ENCODE results near the gene IL21R.
"Not testable (repeated sequence)": the region's sequence is repeated elsewhere in the genome, so short reads cannot be mapped to it uniquely, and the experiment has no call there.

Gene IL21R

GRCh38 chr16:27402964-27403600, 1.1 kb downstream of the IL21R start:
- no peak for DNase-seq

- no peak for DNase-seq
Observed at GRCh38 chr16:27403601-27403992, 1.6 kb downstream of the IL21R start.

- no peak for DNase-seq
Observed at GRCh38 chr16:27404163-27404823, 2.3 kb downstream of the IL21R start.

- DNase-seq: no peak
Observed at GRCh38 chr16:27405546-27406451, 3.8 kb downstream of the IL21R start.

GRCh38 chr16:27406511-27407128, 4.6 kb downstream of the IL21R start:
- DNase-seq: no peak

GRCh38 chr16:27407133-27407532, 5.2 kb downstream of the IL21R start:
- no peak for DNase-seq

GRCh38 chr16:27408012-27408601, 6.1 kb downstream of the IL21R start:
- DNase-seq: no peak

- DNase-seq: no peak
Observed at GRCh38 chr16:27408602-27409031, 6.6 kb downstream of the IL21R start.

GRCh38 chr16:27409958-27410357, 8.0 kb downstream of the IL21R start:
- not testable (repeated sequence) for DNase-seq

GRCh38 chr16:27410761-27411160, 8.8 kb downstream of the IL21R start:
- no peak for DNase-seq

- DNase-seq: no peak
Observed at GRCh38 chr16:27413956-27414355, 12.0 kb downstream of the IL21R start.

- no peak for DNase-seq
Observed at GRCh38 chr16:27414788-27415431, 12.9 kb downstream of the IL21R start.

- no peak for DNase-seq
Observed at GRCh38 chr16:27417047-27417671, 15.2 kb downstream of the IL21R start.

GRCh38 chr16:27421961-27422740, 20.2 kb downstream of the IL21R start:
- no peak for DNase-seq

- DNase-seq: no peak
Observed at GRCh38 chr16:27424772-27425498, 23.0 kb downstream of the IL21R start.

GRCh38 chr16:27425961-27426360, 24.0 kb downstream of the IL21R start:
- DNase-seq: no peak

- DNase-seq: no peak
Observed at GRCh38 chr16:27426423-27427408, 24.7 kb downstream of the IL21R start.

GRCh38 chr16:27427538-27427937, 25.6 kb downstream of the IL21R start:
- DNase-seq: no peak
